ENCODE measurements around the gene DDX4. TPM values are rescaled to one million over a fixed set of nuclear protein-coding genes. Genes with fewer than 3 reads are reported as not detected.
A peak's percentile ranks its signal among the peaks of the same experiment; 100 is the strongest.

The DDX4 gene
- total RNA-seq, 1 experiment from 2014 or later = 0.24 TPM

GRCh38 chr5:55820488-55820887 is 82.6 kb downstream of the DDX4 start:
- DNase-seq (ENCODE audit: low read depth) = no peak

DNA sequence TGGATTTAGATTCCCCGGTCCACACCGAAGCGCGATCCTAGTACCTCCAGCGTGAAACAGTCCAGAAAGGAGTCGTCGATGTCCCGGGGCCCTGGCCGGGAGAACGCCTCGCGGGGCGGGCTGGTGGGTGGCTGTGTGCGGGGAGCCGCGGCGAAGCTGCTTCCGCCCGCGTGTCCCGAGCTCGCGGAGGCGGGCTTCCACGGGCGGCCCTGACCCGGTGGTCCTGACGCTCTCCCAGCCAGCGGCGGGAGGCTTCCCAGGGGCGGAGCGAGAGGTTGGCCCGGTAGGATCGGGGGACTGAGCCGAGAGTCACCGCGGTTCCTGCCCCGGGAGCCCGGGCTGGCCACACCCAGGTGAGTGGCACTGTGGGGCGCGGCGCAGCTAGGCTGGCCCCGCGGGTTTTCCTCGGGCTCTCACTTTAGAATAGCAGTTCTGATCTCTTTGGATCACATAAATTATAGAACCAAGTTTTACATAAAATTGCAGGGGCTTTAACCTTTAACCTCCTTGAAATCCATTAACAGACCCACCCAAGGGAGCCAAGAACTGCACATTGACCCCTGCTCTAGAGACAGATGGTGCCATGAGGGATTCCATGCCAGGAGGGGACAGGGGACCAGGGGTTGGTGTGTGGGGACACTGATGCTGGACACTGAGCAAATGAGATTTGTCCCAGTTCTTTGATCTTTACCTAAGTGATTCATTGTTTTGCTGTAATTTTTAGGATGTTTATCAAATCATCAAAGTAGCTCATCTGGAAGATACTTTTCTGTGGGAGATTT is 84.1 kb downstream of the DDX4 start:
- no peak for DNase-seq (ENCODE audit: low read depth)

DNA sequence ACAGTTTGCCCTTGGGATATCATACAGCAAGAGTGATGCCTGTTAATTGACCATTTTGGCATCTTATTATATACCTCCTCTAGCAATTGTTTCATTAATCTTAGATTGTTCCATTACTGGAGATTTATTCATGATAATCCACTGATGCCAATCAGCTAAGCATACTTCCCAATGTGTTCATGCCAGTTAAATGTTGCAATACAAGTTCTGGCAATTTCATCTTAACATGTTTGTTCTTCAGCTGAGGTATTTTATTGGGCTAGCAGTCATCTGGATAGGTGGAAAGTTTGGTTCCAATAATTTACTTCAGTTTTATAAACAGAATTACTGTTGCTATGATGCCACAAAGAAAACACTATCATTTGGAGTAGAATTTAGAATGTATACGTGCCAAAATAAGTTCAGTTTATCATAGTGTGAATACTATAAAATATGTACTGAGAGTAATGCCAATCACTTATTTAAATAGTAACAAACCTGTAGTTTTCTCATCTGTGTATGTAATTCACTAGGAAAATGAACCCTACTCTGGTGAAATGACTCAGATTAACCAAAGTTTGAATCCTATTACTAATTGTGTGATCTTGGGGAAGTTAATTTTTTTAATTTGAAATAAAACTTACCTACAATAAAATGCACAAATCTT is 85.4 kb downstream of the DDX4 start:
- DNase-seq (ENCODE audit: low read depth) = no peak

DNA sequence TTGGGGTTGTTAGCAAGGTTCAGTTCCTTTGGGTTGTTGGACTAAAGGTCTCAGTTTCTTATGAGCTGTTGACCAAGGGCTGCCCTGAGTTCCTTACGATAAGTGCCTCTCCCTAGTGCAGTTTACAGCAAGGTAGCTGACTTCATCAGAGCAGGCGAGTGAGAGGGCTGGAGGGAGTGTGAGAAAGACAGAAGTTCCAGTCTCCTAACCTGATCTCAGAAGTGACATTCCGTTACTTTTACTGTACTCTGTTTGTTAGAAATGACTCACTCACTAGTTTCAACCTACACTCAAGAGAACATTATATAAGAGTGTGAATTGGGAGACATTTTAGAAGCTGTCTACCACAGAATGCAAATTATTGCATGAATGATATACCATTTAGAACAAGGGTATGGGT is 92.1 kb downstream of the DDX4 start:
- DNase-seq (ENCODE audit: low read depth) = peak; percentile 40

GRCh38 chr5:55832446-55832845 is 94.6 kb downstream of the DDX4 start:
- DNase-seq (ENCODE audit: low read depth) = no peak

DNA sequence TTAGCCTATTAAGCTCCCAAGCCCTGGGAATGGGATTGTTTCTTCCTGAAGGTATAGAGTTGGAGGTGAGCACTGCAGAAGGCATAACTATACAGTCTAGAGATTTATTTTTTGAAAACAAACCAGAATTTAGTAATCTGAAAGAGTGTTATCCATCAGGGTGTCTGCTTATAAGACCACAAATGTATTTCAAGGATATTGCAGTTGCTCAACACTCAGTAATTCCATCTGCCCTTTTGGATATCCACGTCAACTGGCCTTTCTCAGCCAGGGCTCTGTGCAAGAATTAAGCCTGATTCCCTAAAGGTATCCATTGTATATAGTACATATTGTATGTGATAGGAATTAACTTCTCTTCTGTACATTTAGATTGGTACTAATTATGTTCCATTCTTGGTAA is 98.3 kb downstream of the DDX4 start:
- no peak for DNase-seq (ENCODE audit: low read depth)

DNA sequence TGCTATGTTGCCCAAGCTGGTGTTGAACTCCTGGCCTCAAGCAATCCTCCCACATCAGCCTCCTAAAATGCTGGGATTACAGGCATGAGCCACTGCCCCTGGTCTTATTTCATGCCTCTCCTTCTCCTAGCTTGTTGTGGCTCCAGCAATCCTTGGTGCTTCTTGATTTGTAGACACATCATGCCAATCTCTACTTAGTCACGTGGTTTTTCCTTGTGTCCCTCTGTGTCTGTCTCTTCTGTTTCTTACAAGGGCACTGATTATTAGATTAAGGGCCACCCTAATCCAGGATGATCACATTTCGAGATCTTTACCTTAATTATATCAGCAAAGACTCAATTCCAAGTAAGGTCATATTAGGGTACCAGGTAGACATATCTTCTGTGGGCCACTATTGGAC is 104.1 kb downstream of the DDX4 start:
- DNase-seq (ENCODE audit: low read depth) = no peak

- DNase-seq (ENCODE audit: low read depth) = no peak
Observed at GRCh38 chr5:55847837-55848236, 110.0 kb downstream of the DDX4 start.

GRCh38 chr5:55848783-55849182 is 110.9 kb downstream of the DDX4 start:
- DNase-seq (ENCODE audit: low read depth) = no peak

DNA sequence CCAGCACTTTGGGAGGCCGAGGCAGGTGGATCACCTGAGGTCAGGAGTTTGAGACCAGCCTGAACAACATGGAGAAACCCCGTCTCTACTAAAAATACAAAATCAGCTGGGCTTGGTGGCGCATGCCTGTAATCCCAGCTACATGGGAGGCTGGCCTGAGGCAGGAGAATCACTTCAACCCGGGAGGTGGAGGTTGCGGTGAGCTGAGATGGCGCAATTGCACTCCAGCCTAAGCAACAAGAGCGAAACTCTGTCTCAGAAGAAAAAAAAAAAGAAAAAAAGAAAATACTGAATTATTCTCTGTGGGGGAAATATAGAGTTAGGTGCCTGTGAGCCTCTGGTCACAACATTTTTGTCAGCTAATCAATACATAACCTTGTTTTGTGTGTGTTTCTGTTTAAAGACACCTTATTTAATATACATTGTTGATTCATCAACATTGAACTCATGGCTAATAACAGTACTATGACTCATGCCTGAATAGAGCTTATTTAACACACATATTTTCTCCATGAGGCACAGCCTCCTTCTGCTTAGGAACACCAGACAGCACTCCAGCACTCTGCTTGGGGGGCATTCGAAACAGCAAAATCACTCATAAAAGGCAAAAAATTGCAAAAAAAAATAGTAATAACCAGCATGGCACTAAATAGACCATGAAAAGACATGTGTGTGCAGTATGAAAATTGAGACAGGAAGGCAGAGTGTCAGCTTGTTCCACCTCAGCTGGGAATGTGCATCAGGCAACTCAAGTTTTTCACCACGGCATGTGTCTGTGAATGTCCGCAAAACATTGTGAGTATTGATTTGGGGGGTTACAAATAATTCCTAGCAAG is 113.2 kb downstream of the DDX4 start, which contains the start of gene IL31RA:
Gene IL31RA (plus strand): TSS at position 519 of the 836 bp plus-strand sequence. CDS start 214 bp downstream, at position 733.
- DNase-seq (ENCODE audit: low read depth) = peak; percentile 90

- DNase-seq (ENCODE audit: low read depth) = peak; percentile 17
Observed at GRCh38 chr5:55851675-55851979, 113.8 kb downstream of the DDX4 start.

GRCh38 chr5:55852503-55852902 is 114.6 kb downstream of the DDX4 start:
- no peak for DNase-seq (ENCODE audit: low read depth)

GRCh38 chr5:55853041-55853670 is 115.3 kb downstream of the DDX4 start:
- DNase-seq (ENCODE audit: low read depth) = no peak

GRCh38 chr5:55853818-55854217 is 116.0 kb downstream of the DDX4 start:
- DNase-seq (ENCODE audit: low read depth) = peak; percentile 15

GRCh38 chr5:55855509-55855908 is 117.6 kb downstream of the DDX4 start:
- peak; percentile 31 for DNase-seq (ENCODE audit: low read depth)

DNA sequence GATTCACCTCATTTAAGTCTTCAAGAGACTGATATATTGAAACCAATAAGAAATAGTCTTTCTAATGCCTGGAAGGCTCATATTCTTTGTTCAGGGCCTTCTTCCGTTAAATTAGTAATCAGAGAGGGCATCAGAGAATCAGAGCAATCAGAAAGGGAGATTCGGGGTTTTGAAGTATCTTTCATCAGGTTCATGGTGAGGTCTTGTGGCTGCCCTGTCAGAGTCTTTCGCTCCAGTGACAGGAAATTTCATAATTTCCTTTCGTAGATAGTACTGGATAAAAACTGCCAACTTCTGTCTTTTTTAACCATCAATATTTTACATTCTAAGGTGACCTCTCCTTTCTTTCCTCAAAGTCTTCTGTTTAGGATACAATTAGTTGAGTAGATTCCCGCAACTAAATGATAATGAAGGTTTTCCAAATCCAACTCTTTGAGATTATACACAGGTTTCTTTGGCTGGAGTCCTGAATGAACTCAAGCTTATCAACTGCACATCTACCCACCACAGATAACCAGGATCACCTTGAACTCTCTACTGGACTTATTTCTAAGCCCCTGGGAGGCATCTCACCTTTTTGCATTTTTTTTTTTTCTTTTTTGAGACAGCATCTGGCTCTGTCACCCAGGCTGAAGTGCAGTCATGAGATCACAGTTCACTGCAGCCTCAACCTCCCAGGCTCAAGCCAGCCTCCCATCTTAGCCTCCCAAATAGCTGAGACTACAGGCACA is 118.8 kb downstream of the DDX4 start:
- no peak for DNase-seq (ENCODE audit: low read depth)

GRCh38 chr5:55857247-55857640 is 119.4 kb downstream of the DDX4 start:
- no peak for DNase-seq (ENCODE audit: low read depth)

GRCh38 chr5:55858104-55858503 is 120.2 kb downstream of the DDX4 start:
- DNase-seq (ENCODE audit: low read depth) = no peak

DNA sequence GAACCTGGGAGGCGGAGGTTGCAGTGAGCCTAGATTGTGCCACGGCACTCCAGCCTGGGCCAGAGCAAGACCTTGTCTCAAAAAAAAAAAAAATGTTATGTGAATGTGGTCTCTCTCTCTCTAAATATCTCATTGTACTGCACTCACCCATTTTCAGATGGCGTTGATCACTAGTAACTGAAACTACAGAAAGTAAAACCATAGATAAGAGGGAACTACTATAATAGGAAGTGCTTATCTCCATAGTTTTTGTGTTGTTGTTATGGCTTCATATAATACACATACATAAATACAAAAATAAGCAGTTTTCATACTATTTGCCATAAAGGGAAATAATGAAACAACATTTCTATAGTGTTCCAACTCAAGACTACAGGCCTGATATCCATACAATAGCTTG is 122.4 kb downstream of the DDX4 start:
- no peak for DNase-seq (ENCODE audit: low read depth)

GRCh38 chr5:55860709-55861108 is 122.8 kb downstream of the DDX4 start:
- no peak for DNase-seq (ENCODE audit: low read depth)
